ENCODE results near the gene APOA1. TPM values are rescaled to one million over a fixed set of nuclear protein-coding genes. Genes with fewer than 3 reads are reported as not detected.

The APOA1 gene
- polyA plus RNA-seq, 1 of the 3 experiments (the other 2 are of a cell fraction): 0.20 TPM

DNA sequence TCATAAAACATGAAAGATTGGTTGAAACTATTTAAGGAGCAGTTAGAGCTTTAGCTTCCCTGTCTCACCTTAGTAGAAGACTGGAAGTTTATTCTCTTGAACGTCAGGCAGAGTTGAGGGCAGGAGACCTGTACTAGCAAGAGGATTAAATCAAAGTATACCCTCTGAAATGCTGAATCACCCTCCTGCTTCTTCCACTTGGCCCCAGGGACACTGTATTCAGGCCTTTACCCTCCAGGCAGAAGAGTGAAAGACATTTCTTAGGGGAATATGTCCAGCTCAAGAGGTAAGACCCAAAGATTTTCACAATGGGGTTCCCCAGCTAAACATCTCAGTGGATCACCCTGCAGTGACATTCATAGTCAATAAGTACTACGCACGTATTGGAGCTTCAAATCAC, 26.2 kb downstream of the APOA1 start:
- no peaks in the 10 kb centered on the region for H3K9me3 ChIP-seq
- POLR2A ChIA-PET: no interaction called here
- H3K4me3 ChIP-seq (ENCODE audit: low read depth in 2 of 2, low read length in 1 of 2): no peak overlapping the region
- no peak for TF ChIP-seq TCF12 (IDR thresholded peaks at IDR 0.05)
- TF ChIP-seq YY1 (IDR thresholded peaks at IDR 0.05; ENCODE audit: low read depth): no peak
- TF ChIP-seq, protein P1, sequence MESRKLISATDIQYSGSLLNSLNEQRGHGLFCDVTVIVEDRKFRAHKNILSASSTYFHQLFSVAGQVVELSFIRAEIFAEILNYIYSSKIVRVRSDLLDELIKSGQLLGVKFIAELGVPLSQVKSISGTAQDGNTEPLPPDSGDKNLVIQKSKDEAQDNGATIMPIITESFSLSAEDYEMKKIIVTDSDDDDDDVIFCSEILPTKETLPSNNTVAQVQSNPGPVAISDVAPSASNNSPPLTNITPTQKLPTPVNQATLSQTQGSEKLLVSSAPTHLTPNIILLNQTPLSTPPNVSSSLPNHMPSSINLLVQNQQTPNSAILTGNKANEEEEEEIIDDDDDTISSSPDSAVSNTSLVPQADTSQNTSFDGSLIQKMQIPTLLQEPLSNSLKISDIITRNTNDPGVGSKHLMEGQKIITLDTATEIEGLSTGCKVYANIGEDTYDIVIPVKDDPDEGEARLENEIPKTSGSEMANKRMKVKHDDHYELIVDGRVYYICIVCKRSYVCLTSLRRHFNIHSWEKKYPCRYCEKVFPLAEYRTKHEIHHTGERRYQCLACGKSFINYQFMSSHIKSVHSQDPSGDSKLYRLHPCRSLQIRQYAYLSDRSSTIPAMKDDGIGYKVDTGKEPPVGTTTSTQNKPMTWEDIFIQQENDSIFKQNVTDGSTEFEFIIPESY (IDR thresholded peaks at IDR 0.05; ENCODE audit: borderline replicate concordance, low read depth): no peak
- TF ChIP-seq, protein P2, sequence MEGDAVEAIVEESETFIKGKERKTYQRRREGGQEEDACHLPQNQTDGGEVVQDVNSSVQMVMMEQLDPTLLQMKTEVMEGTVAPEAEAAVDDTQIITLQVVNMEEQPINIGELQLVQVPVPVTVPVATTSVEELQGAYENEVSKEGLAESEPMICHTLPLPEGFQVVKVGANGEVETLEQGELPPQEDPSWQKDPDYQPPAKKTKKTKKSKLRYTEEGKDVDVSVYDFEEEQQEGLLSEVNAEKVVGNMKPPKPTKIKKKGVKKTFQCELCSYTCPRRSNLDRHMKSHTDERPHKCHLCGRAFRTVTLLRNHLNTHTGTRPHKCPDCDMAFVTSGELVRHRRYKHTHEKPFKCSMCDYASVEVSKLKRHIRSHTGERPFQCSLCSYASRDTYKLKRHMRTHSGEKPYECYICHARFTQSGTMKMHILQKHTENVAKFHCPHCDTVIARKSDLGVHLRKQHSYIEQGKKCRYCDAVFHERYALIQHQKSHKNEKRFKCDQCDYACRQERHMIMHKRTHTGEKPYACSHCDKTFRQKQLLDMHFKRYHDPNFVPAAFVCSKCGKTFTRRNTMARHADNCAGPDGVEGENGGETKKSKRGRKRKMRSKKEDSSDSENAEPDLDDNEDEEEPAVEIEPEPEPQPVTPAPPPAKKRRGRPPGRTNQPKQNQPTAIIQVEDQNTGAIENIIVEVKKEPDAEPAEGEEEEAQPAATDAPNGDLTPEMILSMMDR (IDR thresholded peaks at IDR 0.05): no peak
- no peak for TF ChIP-seq ELF1 (IDR thresholded peaks at IDR 0.05)
- no peak for TF ChIP-seq MEF2A (IDR thresholded peaks at IDR 0.05; ENCODE audit: borderline replicate concordance, low read depth)
- TF ChIP-seq GABPA (IDR thresholded peaks at IDR 0.05; ENCODE audit: low read depth): no peak
- TF ChIP-seq, protein P3, sequence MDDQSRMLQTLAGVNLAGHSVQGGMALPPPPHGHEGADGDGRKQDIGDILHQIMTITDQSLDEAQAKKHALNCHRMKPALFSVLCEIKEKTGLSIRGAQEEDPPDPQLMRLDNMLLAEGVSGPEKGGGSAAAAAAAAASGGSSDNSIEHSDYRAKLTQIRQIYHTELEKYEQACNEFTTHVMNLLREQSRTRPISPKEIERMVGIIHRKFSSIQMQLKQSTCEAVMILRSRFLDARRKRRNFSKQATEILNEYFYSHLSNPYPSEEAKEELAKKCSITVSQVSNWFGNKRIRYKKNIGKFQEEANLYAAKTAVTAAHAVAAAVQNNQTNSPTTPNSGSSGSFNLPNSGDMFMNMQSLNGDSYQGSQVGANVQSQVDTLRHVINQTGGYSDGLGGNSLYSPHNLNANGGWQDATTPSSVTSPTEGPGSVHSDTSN (IDR thresholded peaks at IDR 0.05): no peak
- no peak for TF ChIP-seq POLR2AphosphoS5 (IDR thresholded peaks at IDR 0.05; ENCODE audit: low read depth, low read length)
- TF ChIP-seq SIN3A (IDR thresholded peaks at IDR 0.05; ENCODE audit: borderline replicate concordance, low read depth, low read length): no peak
- no peak for TF ChIP-seq RXRA (IDR thresholded peaks at IDR 0.05; ENCODE audit: borderline replicate concordance, low read depth)
- DNase-seq: no peak
- no peak overlapping the region for H2AFZ ChIP-seq (ENCODE audit: low read depth)
- no peaks in the 10 kb centered on the region for H3K4me1 ChIP-seq (ENCODE audit: control insufficient read depth in 1 of 2, insufficient read depth in 2 of 2, low read depth in 1 of 2, low read length in 1 of 2)
- no peaks in the 10 kb centered on the region for H3K27me3 ChIP-seq (ENCODE audit: insufficient read depth)
- CTCF ChIA-PET: interaction anchor here (1.4 kb wide), 1 partner anchor 20 kb away, joined by 4 read pairs; the partner anchor contains the start of gene APOA5
- no peak overlapping the region for H3K27ac ChIP-seq (ENCODE audit: low read depth in 2 of 2, low read length in 1 of 2)
- no peak overlapping the region for H3K4me2 ChIP-seq
- H3K9me2 ChIP-seq: no peaks in the 10 kb centered on the region
- no peaks in the 10 kb centered on the region for H3F3A ChIP-seq (replicated peaks; ENCODE audit: insufficient read depth)
- H3K36me3 ChIP-seq (replicated peaks in 1 of 2; ENCODE audit: control insufficient read depth in 1 of 2, insufficient read depth in 2 of 2, low read length in 1 of 2): no peaks in the 10 kb centered on the region
- H4K20me1 ChIP-seq (ENCODE audit: insufficient read depth): no peaks in the 10 kb centered on the region
- no peaks in the 10 kb centered on the region for H3K79me2 ChIP-seq (ENCODE audit: insufficient read depth)
- 84% methylated on average over 3 of the region's 3 CpGs for WGBS (ENCODE audit: low lambda C conversion rate)
- H3K9ac ChIP-seq: no peak overlapping the region

DNA sequence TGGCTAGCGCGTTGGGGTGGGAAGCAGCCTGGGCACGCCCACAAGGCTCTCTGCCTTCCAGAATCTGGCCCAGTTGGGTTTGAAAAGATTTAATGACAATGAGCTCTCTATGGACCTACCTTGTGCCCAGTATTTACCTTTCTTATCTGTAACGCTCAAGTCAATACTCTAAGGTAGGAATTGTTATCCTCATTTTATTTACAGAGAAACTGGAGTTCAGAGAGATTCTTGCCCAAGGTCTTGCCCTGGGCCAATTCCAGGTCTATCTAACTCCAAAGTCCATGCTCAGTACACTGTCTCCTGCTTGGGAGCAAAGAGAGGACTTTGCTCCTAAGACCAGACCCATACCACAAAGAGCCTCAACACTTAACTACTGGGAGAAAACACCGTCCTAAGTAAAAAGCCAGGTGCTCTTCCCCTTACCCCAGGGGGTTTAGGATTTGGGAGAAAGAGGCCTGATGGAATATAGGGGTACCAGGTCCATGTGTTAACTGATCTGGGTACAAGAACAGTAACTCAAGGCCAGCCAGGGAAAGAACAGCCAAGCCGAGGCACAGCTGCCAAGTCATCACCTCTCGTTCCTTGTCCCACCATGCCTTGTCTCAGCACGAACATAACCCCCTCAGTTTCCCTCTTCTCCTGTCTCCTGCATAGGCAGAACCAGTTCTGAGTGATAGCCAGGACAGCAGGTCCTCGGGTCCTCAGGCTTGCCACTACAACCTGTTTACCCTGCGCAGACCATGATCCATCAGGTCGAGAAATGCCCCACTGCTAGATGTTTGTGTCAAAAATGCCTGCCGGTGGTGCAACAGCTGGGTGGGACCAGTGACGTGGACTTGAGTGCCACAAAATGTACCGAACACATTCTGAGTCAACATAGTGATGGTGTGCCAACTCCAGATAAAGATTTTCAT, 28.9 kb downstream of the APOA1 start:
- H3K4me1 ChIP-seq (ENCODE audit: control insufficient read depth in 1 of 2, insufficient read depth in 2 of 2, low read depth in 1 of 2, low read length in 1 of 2): no peaks in the 10 kb centered on the region
- H3K9me2 ChIP-seq: no peaks in the 10 kb centered on the region
- H2AFZ ChIP-seq (ENCODE audit: low read depth): no peak overlapping the region
- ChIA-PET CTCF (no interaction called here), POLR2A (no interaction called here)
- H3K9me3 ChIP-seq: no peaks in the 10 kb centered on the region
- no peak for DNase-seq
- H3K9ac ChIP-seq: no peak overlapping the region
- H3K4me3 ChIP-seq (ENCODE audit: low read depth in 2 of 2, low read length in 1 of 2): no peak overlapping the region
- H3K36me3 ChIP-seq (replicated peaks in 1 of 2; ENCODE audit: control insufficient read depth in 1 of 2, insufficient read depth in 2 of 2, low read length in 1 of 2): no peaks in the 10 kb centered on the region
- H3K79me2 ChIP-seq (ENCODE audit: insufficient read depth): no peaks in the 10 kb centered on the region
- 75% methylated on average over 14 of the region's 14 CpGs for WGBS (ENCODE audit: low lambda C conversion rate)
- H3K4me2 ChIP-seq: no peak overlapping the region
- no peaks in the 10 kb centered on the region for H3K27me3 ChIP-seq (ENCODE audit: insufficient read depth)
- H3F3A ChIP-seq (replicated peaks; ENCODE audit: insufficient read depth): no peaks in the 10 kb centered on the region
- no peaks in the 10 kb centered on the region for H4K20me1 ChIP-seq (ENCODE audit: insufficient read depth)
- H3K27ac ChIP-seq (ENCODE audit: low read depth in 2 of 2, low read length in 1 of 2): no peak overlapping the region
- TF ChIP-seq RFX5 (IDR thresholded peaks at IDR 0.05; ENCODE audit: low read length) (no peak), GABPA (IDR thresholded peaks at IDR 0.05; ENCODE audit: low read depth) (no peak), RAD21 (IDR thresholded peaks at IDR 0.05; ENCODE audit: low read length) (no peak), NRF1 (IDR thresholded peaks at IDR 0.05; ENCODE audit: low read depth, low read length) (no peak)
- TF ChIP-seq, protein P4, sequence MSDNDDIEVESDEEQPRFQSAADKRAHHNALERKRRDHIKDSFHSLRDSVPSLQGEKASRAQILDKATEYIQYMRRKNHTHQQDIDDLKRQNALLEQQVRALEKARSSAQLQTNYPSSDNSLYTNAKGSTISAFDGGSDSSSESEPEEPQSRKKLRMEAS (IDR thresholded peaks at IDR 0.05; ENCODE audit: low read depth): no peak
- TF ChIP-seq, protein P2 (IDR thresholded peaks at IDR 0.05): no peak
